Ovary (tissue), 9 donors: ENCODE results near the gene PTPN20. TPM values are rescaled to one million over a fixed set of nuclear protein-coding genes. Genes with fewer than 3 reads are reported as not detected.
"Not testable (repeated sequence)": the region's sequence is repeated elsewhere in the genome, so short reads cannot be mapped to it uniquely, and the experiment has no call there.

Experiments
- DNase-seq, 5 donors: peaks; one replicate each; pipeline ENCODE4 v3.0.0-alpha.2; 2019 to 2020
- H3K27ac ChIP-seq, 2 donors: fragments of 200-600 bp; one replicate each; pipeline versions ENCODE4 v1.5.1 to v1.8.0; 2019 to 2022
- H3K27me3 ChIP-seq: fragments of 200-600 bp; one replicate; pipeline ENCODE4 v1.8.0; 2022
- H3K36me3 ChIP-seq: fragments of 200-600 bp; sonication (generic); one replicate; pipeline ENCODE4 v1.5.1; 2019
- H3K4me1 ChIP-seq: one replicate; pipeline ENCODE4 v1.8.1; 2013; ENCODE audit warnings: mild to moderate bottlenecking, moderate library complexity; ENCODE audit not compliant: insufficient read depth
- H3K4me3 ChIP-seq: fragments of 200-600 bp; sonication (generic); one replicate; pipeline ENCODE4 v1.5.1; 2017
- H3K9me3 ChIP-seq, 2 donors: fragments of 200-600 bp in 1 of 2; sonication (generic) in 1 of 2; one replicate each; pipeline versions ENCODE4 v1.5.1 to v1.8.1; 2013 to 2019; ENCODE audit warnings: mild to moderate bottlenecking in 1 of 2, moderate library complexity in 1 of 2
- CTCF ChIP-seq, 3 donors: fragments of 450-650 bp in 2 of 3; fragments of 200-600 bp in 1 of 3; IDR thresholded peaks; one replicate each; pipeline versions ENCODE4 v1.5.1 to v1.8.0; 2016 to 2022; ENCODE audit warnings: antibody characterized with exemption in 3 of 3, mild to moderate bottlenecking in 1 of 3
- EP300 ChIP-seq: sonication (generic); formaldehyde crosslinking; IDR thresholded peaks from one replicate; pipeline ENCODE4 v1.6.1; 2017; ENCODE audit warnings: antibody characterized with exemption
- POLR2A ChIP-seq: fragments of 450-650 bp; IDR thresholded peaks from one replicate; pipeline ENCODE4 v1.6.1; 2017; ENCODE audit warnings: antibody characterized with exemption, mild to moderate bottlenecking, moderate library complexity
- WGBS, 3 donors: extraction: QIAGEN DNeasy Blood & Tissue Kit in 1 of 3; methylation state at CpG; one replicate each; pipeline versions ENCODE4 v1.1.5 to v1.1.7; 2013 to 2017; 5-methylcytosine and 5-hydroxymethylcytosine counted together
- intact Hi-C, 4 donors: fragments of 100-400 bp; cut with DNase I; formaldehyde crosslinking; loops; one replicate each; pipeline versions ENCODE4 v1.11.0 to v1.15.1; 2022 to 2023
- polyA plus RNA-seq, 2 donors: library from polyadenylated mRNA; stranded (reverse); fragments of 200-250 nt in 1 of 2; fragments of 350-450 nt in 1 of 2; fragmentation: Illumina TruSeq in 1 of 2; extraction: RNeasy Lipid Tissue Mini Kit (QIAGEN cat#74804) in 1 of 2; gene quantifications; one replicate each; pipeline ENCODE4 v1.2.3, GENCODE V29; 2013 to 2014
- total RNA-seq, 7 donors: library from RNA; depleted of rRNA in 2 of 7; stranded (reverse); fragments of >200 nt in 2 of 7; fragmentation: NEBNext Ultra II Directional in 3 of 7; extraction: Animal tissue kit (Norgen Biotek cat#: 25700) in 3 of 7; gene quantifications; one replicate each; pipeline versions ENCODE4 v1.1.0 to v1.2.4, GENCODE V29; 2016 to 2023
- donor health status: DM: no; HTN: no; CAD: no; lungs with moderate emphysema.
- donor health status: DM: no; HTN: no; CAD: no.
- donor health status: Bipolar disorder and iron deficiency.
- donor health status: DM: yes; HTN: yes; CAD: no.
- donor health status: DM: no; HTN: no; CAD: no.
- donor health status: DM: yes; HTN: yes; CAD: no.

The PTPN20 gene
- total and polyA plus RNA-seq, 9 donors = 1.5 to 8.7 (median 5.0) TPM

- H3K27ac ChIP-seq, H3K4me3 ChIP-seq, H3K27me3 ChIP-seq, H3K4me1 ChIP-seq, DNase-seq, intact Hi-C loops, H3K36me3 ChIP-seq, H3K9me3 ChIP-seq: not testable (repeated sequence)
- 96 to 100% methylated on average over 1 of the region's 2 CpGs; no CpG with 5 or more reads in 1 of the 3 donors for WGBS, 3 donors
Observed at GRCh38 chr10:46967013-46967412, 55.8 kb downstream of the PTPN20 start.

DNA sequence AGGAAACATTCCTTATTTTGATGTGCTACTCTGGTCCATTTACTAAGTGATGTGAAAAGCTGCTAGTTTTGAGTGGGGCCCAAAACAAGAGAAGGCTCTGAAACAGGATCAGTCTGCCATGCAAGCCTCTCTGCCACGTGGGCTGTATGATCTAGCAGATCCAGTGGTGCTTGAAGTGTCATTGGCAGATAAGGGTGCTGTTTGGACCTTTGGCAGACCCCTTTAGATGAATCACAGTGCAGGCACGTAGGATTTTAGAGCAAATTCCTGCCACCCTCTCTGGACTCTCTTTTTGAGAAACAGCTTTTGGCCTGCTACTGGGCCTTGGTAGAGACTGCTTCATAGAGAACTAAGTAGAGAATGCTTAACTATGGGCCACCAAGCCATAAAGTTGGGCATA, 69.0 kb downstream of the PTPN20 start:
- H3K9me3 ChIP-seq, intact Hi-C loops, H3K36me3 ChIP-seq, H3K4me1 ChIP-seq, H3K27ac ChIP-seq, H3K27me3 ChIP-seq, DNase-seq, H3K4me3 ChIP-seq: not testable (repeated sequence)
- no CpG with 5 or more reads among the region's 2 CpGs for WGBS, 3 donors

DNA sequence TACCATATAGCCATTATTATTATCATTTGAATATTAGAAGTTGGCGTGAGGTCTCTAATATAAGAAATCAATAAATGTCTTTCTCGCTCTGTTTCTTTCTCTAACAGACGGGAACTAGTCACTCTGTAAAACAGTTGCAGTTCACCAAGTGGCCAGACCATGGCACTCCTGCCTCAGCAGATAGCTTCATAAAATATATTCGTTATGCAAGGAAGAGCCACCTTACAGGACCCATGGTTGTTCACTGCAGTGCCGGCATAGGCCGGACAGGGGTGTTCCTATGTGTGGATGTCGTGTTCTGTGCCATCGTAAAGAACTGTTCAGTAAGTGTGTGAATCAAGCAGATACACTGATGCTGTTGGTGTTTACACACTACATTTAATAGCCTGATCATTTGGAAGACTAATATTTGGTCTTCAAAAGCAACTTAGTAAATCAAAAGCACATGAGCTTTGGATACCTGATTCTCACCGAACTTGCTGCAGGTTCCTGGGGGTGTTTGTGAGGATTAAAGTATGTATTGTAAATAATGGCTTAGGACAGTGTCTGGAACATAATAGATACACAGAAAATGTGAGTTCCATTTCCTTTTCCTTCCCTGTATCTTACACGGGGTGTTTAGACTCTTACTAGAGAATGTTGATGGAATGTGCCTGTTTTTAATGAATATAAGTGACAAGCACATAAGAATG, 76.2 kb downstream of the PTPN20 start:
- DNase-seq, intact Hi-C loops, H3K27ac ChIP-seq, H3K27me3 ChIP-seq, H3K9me3 ChIP-seq, H3K4me1 ChIP-seq, H3K36me3 ChIP-seq, H3K4me3 ChIP-seq: not testable (repeated sequence)
- WGBS, 3 donors = no CpG with 5 or more reads among the region's 10 CpGs

DNA sequence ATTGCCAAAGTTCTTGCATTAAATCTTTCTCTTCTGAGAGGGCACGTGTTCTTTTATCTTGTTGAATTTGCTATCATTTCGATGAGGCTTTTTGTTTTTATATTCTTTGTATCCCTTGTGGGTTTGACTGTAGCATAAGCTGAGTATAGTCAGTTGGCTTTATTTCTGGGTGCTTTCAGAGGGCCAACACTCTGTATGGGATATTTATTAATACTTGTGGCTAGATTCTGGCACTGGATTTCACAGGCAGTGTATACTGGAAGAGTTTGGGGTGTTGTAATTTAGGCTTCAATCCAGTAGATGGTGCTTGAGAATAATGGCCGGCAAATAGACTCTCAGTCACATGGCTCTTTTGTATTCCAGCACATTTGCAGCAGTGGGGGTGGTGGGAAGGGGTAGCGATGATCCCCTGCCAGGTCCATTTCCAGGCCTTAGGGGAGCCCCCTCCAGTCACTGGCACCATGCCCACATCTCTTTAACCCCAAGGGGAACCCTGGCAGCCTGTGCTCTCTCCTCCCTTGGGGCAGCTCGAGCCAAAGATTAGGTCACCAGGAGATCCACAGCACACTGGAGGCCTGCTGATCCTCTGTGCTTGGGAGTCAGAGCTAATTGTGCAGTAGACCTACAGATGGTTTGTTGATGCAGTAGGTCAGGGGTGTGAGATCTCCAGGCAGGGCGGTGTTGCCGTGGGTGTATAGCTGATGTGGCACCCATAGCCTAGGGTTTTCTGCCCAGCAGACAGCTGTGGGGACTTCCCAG, 81.8 kb downstream of the PTPN20 start:
- Histone ChIP-seq H3K27ac (no peak overlapping the region), H3K9me3 (no peaks in the 10 kb centered on the region), H3K4me1 (no peaks in the 10 kb centered on the region), H3K4me3 (no peak overlapping the region), H3K27me3 (no peaks in the 10 kb centered on the region), H3K36me3 (no peaks in the 10 kb centered on the region)
- WGBS, 3 donors = 36 to 46% (median 43%) methylated on average over 7 of the region's 7 CpGs
- intact Hi-C loops = no loop called here
- peak in 1 of 5 donors; percentile 30 for DNase-seq
- TF ChIP-seq EP300 (no peak), POLR2A (no peak), CTCF (IDR thresholded peaks at IDR 0.05) (no peak)

DNA sequence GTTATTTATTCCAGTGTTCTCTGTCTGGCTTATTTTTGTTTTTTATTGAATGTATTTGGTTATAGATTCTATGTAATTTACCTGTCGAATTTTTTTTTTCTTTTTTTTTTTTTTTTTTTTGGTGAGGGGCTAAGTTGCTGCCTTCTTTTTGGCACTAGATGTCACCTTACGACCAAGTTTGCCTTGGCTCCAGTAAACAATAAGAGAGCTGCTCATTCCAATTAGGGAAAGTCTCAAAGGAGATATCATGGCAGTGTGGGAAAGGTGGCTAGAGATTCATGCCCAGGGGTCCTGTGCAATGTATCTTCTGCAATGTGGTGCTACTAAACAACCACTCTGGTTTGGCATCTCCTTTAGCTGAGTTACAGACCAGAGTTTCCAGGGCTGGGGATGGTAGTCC, 84.0 kb downstream of the PTPN20 start:
- Histone ChIP-seq H3K9me3 (no peaks in the 10 kb centered on the region), H3K27me3 (no peaks in the 10 kb centered on the region), H3K4me3 (no peak overlapping the region), H3K36me3 (no peaks in the 10 kb centered on the region), H3K4me1 (no peaks in the 10 kb centered on the region), H3K27ac (no peak overlapping the region)
- intact Hi-C loops = no loop called here
- 66 to 81% (median 71%) methylated on average over 2 of the region's 2 CpGs for whole genome bisulfite sequencing, 3 donors
- DNase-seq = no peak
- TF ChIP-seq EP300 (no peak), POLR2A (no peak), CTCF (IDR thresholded peaks at IDR 0.05) (no peak)

- DNase-seq = no peak
- no peaks in the 10 kb centered on the region for H3K9me3 ChIP-seq
- no peaks in the 10 kb centered on the region for H3K4me1 ChIP-seq
- TF ChIP-seq CTCF (IDR thresholded peaks at IDR 0.05) (no peak), EP300 (no peak), POLR2A (no peak)
- no peaks in the 10 kb centered on the region for H3K36me3 ChIP-seq
- H3K27me3 ChIP-seq = no peaks in the 10 kb centered on the region
- H3K27ac ChIP-seq = no peak overlapping the region
- no peak overlapping the region for H3K4me3 ChIP-seq
- intact Hi-C loops = no loop called here
Observed at GRCh38 chr10:46998192-46998591, 87.0 kb downstream of the PTPN20 start.
